Fibroblast of the conjunctiva (primary cell): ENCODE results near the gene GRK4.
"Not testable (repeated sequence)": the region's sequence is repeated elsewhere in the genome, so short reads cannot be mapped to it uniquely, and the experiment has no call there.

Experiments
- DNase-seq: peaks from one replicate; pipeline ENCODE4 v3.0.0-alpha.2; 2010; ENCODE audit warnings: low read depth

Gene GRK4

GRCh38 chr4:2963175-2963965, at the start of gene GRK4, which contains the start of gene NOP14:
Gene GRK4 (plus strand): TSS chr4:2963571. CDS start chr4:2964071, 500 bp downstream.
Gene NOP14 (minus strand): TSS chr4:2963406. CDS start chr4:2963319, 87 bp downstream.
- DNase-seq: peak; percentile 97

DNA sequence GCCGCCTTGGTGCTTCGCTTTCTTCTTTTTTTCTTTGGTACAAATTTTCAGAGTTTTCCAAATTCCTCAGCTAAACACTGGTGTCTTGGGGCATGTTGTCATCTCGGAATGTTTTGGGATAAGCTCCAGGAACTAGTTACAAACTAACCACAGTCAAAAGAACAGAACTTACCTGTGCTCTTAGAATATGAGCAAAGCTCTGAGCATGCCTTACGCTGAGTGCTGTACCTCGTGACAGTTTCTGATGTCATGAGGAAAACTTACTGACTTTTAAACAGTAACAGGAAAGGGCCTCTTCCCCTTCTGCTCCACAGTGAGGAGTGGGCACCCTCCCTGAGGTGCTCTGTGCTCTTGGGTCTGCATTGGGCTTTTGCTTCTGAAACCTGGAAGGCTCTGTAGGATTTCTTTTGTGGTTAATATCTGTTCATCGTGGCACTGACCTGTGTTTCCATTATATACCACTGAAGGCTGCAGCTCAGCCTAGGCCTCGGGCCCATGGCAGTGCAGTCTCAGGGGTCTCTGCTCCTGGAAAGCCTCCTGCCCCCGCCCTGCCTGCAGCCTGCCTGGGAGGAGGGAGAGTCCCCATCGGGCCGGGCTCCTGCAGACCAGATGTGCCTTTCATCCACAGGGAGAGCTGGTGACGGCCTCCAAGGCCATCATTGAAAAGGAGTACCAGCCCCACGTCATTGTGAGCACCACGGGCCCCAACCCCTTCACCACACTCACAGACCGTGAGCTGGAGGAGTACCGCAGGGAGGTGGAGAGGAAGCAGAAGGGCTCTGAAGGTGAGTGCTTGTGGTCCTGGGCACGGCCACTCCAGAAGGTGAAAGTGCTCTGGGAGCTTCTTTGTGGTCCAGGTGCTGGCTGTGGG, 48.9 kb upstream of the GRK4 start:
- no peak for DNase-seq

GRCh38 chr4:2915789-2916188, 47.6 kb upstream of the GRK4 start:
- DNase-seq: no peak

DNA sequence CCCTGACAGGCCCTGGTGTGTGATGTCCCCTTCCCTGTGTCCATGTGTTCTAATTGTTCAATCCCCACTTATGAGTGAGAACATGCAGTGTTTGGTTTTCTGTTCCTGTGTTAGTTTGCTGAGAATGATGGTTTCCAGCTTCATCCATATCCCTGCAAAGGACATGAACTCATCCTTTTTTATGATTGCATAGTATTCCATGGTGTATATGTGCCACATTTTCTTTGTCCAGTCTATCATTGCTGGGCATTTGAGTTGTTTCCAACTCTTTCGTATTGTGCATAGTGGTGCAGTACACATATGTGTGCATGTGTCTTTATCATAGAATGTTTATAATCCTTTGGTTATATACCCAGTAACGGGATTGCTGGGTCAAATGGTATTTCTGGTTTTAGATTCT, 46.7 kb upstream of the GRK4 start:
- DNase-seq: not testable (repeated sequence)

- DNase-seq: not testable (repeated sequence)
Observed at GRCh38 chr4:2918300-2918699, 45.1 kb upstream of the GRK4 start.

DNA sequence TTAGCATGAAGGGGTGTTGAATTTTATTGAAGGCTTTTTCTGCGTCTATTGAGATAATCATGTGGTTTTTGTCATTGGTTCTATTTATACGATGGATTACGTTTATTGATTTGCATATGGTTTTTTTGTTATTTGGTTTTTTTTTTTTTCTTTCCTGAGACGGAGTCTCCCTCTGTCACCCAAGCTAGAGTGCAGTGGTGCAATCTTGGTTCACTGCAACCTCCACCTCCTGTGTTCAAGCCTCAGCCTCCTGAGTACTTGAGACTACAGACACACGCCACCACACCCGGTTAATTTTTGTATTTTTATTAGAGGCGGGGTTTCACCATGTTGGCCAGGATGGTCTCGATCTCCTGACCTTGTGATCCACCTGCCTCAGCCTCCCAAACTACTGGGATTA, 44.7 kb upstream of the GRK4 start:
- DNase-seq: not testable (repeated sequence)

DNA sequence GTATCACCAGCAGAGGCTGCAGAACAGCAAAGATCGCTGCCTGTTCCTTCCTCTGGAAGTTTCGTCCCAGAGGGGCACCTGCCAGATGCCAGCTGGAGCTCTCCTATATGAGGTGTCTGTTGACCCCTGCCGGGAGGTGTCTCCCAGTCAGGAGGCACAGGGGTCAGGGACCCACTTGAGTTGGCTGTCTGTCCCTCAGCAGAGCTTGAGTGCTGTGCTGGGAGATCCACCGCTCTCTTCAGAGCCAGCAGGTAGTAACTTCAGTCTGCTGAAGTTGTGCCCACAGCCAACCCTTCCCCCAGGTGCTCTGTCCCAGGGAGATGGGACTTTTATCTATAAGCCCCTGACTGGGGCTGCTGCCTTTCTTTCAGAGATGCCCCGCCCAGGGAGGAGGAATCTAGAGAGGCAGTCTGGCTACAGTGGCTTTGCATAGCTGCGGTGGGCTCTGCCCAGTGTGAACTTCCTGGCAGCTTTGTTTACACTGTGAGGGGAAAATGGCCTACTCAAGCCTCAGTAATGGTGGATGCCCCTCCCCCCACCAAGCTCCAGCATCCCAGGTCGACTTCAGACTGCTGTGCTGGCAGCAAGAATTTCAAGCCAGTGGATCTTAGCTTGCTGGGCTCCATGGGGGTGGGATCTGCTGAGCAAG, 40.8 kb upstream of the GRK4 start:
- DNase-seq: not testable (repeated sequence)

DNA sequence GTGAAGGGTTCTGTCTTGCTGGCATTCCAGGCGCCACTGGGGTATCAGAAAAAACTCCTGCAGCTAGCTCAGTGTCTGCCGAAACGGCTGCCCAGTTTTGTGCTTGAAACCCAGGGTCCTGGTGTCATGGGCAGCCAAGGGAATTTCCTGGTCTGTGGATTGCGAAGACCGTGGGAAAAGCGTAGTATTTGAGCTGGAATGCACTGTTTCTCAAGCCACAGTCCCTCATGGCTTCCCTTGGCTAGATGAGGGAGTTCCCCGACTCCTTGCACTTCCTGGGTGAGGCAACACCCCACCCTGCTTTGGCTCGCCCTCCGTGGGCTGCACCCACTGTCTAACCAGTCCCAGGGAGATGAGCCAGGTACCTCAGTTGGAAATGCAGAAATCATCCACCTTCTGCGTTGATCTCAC, 40.2 kb upstream of the GRK4 start:
- no peak for DNase-seq

DNA sequence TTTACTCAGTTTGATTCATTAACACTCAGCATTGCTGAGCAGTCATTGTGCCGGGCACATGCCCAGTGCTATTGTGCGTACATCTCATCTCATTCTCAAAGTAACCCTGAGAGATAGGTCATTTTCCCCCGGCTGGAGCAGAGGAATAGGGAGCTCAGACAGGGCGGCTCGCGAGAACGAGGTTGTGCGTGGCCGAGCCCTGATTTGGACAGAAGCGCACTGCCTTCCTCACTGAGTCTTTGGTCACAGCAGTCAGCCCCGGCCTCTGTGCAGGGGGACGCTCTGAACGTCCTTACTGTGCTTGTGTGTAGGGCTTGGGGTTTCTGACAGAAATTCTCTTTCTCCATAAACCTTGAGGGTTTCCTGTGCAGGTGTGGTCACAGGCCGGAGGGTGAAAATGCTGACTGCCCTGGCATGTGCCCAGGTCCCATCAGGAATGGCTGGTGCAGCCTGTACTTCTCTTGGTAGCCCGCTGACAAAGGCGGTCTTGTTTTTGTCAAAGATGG, 39.6 kb upstream of the GRK4 start:
- no peak for DNase-seq

DNA sequence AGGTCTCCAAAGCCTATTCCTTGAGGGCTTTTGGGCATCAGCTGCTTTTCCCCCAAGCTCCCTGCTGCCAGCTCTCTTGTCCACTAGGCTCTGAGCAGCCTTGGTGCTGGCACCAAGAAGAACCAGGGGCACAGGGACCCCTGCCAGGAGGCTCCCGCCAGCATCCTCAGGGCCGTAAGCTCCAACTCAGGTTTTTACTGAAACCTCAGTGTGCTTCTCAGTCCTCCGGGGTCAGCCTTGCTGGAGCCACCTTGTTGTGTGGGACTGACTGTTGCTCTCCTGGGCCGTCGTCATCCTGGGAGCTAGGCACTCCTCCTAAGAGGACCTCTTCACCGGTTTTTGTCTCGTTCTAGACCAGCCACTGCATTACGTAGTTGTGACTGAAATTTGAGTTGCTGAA, 39.1 kb upstream of the GRK4 start:
- no peak for DNase-seq

GRCh38 chr4:2924765-2925301, 38.5 kb upstream of the GRK4 start:
- no peak for DNase-seq

DNA sequence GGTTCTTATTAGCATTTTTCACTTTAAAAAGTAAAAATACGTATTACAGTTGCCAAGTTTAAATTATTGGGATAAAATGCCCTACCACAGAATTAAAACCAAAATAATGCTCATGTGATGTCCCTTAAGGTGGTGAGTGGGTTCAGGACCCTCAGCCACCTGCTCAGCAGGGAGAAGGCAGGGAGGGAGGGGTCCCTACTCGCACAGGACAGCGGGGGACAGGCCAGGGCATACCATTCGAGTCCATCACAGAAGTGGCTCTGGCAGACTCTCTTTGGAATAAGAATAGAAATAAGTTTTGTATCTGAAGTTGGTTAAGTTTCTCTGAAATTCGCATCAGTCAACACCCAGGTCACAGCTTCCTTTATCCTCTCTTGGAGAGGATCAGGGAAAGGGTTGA, 37.9 kb upstream of the GRK4 start:
- DNase-seq: no peak

DNA sequence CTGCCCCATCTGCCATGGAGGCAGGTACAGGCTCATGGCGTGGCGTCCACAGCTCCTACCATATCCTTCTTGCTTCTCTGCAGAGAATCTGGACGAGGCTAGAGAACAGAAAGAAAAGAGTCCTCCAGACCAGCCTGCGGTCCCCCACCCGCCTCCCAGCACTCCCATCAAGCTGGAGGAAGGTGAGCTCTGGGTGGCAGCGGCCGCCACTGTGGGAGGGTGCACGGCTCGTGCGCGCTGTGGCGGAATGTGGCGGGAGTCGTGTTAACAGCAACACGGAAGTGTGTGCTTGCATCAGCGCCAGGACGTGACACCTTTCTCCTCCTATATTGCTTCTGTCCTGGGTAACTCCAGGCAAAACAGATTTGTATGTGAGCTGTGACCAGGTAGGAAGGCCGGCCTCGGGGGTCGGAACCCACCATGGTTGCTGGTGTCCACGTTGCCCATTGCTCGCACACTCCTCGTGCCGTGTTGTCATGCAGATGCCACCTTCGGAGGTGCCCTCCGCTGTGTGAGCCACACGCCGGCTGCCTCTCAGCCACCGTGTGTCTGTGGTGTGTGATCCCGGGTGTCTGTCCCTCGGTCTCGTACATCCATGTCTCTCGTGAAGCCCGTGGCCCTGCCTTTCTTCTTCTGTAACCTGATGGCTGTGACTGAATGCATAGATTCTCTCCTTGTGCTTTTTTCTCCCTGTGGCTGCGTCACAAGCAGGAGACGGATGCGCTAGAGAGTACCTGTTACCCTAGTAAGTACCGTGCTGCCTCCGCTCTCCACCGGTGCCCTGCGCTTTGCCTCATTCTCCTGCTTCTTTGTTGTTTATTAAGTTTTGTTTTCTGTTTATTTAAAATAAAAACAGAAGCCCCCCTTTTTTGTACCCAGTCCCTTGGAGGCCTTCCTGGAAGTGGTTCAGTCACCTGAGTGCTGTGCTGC, 37.2 kb upstream of the GRK4 start:
- DNase-seq: no peak

DNA sequence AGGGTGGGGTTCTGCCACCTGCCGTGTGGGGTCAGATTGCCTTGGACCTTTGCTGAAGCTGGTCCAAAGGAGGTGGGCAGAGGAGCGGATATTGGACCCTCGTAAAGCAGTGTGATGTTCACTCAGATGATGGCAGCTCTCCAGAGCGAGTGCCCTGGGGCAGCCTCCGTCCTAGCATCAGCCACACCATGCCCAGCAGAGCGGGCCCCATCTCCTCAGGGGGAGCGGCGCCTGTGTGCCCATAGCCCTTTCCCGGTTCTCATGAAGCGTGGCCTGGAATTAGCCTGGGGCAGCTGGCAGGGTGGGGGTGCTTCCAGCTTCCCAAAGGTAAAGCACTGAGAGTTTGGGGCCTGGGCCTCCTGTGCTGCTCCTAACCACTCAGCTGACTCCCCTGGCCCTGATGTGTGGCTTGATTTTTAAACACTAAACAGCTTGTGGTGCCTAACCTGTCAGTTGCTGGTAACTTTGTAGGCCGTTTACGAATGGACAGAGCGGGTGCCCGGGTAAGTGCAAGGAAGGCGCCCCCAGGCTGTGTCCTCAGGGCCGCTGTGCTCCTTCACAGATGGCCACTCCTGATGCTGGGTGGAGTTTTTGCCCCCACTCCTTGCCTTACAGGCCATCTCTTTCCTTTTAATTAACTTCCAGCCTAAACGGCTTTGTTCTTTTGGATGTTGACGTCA, 36.2 kb upstream of the GRK4 start:
- no peak for DNase-seq

- DNase-seq: no peak
Observed at GRCh38 chr4:2927696-2928075, 35.7 kb upstream of the GRK4 start.

- no peak for DNase-seq
Observed at GRCh38 chr4:2928242-2929176, 34.9 kb upstream of the GRK4 start.

- DNase-seq: no peak
Observed at GRCh38 chr4:2929469-2929868, 33.9 kb upstream of the GRK4 start.

- no peak for DNase-seq
Observed at GRCh38 chr4:2930135-2930757, 33.1 kb upstream of the GRK4 start.
